Pancreas (tissue), 10 donors: ENCODE data around the gene MINDY4B. TPM values are rescaled to one million over a fixed set of nuclear protein-coding genes. Genes with fewer than 3 reads are reported as not detected.

Experiments used
- ATAC-seq, 4 donors: fragments of 200-7000 bp; cut with Tn5 transposase; one replicate each; pipeline versions ENCODE4 v1.8.0 to v1.9.1; 2020; ENCODE audit warnings: mild to moderate bottlenecking in 4 of 4, moderate library complexity in 4 of 4
- DNase-seq, 6 donors: peaks; one replicate each; pipeline ENCODE4 v3.0.0-alpha.2; 2020
- FAIRE-seq: peaks from 2 replicates; lab custom pipeline; 2012; peaks lifted over from hg19 to GRCh38; lab: Jason Lieb, UNC
- H3K27ac ChIP-seq, 4 donors: fragments of 200-600 bp; sonication (generic); 1 replicate in 3 of 4; 2 replicates in 1 of 4; pipeline versions ENCODE4 v1.5.0 to v1.8.0; 2020
- H3K27me3 ChIP-seq, 4 donors: fragments of 200-600 bp; one replicate each; pipeline ENCODE4 v1.8.0; 2021
- H3K36me3 ChIP-seq, 3 donors: fragments of 200-600 bp; sonication (generic) in 1 of 3; one replicate each; pipeline versions ENCODE4 v1.5.0 to v1.8.0; 2020 to 2021
- H3K4me1 ChIP-seq, 3 donors: fragments of 200-600 bp; one replicate each; pipeline ENCODE4 v1.8.0; 2021
- H3K4me3 ChIP-seq, 4 donors: fragments of 200-600 bp; sonication (generic) in 2 of 4; one replicate each; pipeline versions ENCODE4 v1.5.0 to v1.8.0; 2020 to 2021
- H3K9me3 ChIP-seq, 4 donors: fragments of 200-600 bp; one replicate each; pipeline ENCODE4 v1.8.0; 2021
- WGBS, 2 donors: extraction: QIAGEN DNeasy Blood & Tissue Kit; methylation state at CpG; one replicate each; pipeline ENCODE4 v1.1.7; 2013; 5-methylcytosine and 5-hydroxymethylcytosine counted together
- intact Hi-C, 3 donors: fragments of 100-400 bp; cut with DNase I; formaldehyde crosslinking; loops; one replicate each; pipeline versions ENCODE4 v1.11.1 to v1.14.2; 2022
- polyA plus RNA-seq, 2 donors: library from polyadenylated mRNA; stranded (reverse); fragments of 200-250 nt; gene quantifications; one replicate each; pipeline ENCODE4 v1.2.3, GENCODE V29; 2013
- total RNA-seq, 6 donors: library from RNA; stranded (reverse); fragmentation: NEBNext Ultra II Directional in 4 of 6; extraction: Animal tissue kit (Norgen Biotek cat#: 25700) in 4 of 6; gene quantifications; one replicate each; pipeline versions ENCODE4 v1.2.1 to v1.2.4, GENCODE V29; 2021 to 2023
- TF ChIP-seq, protein P1 (sequence below), 4 donors: fragments of 200-600 bp; sonication (generic) in 3 of 4; IDR thresholded peaks; one replicate each; pipeline versions ENCODE4 v1.5.0 to v1.8.0; 2021; ENCODE audit warnings: antibody characterized with exemption in 4 of 4
- donor health status: healthy with polysubstance abuse.
- donor health status: DM: no; HTN: no; CAD: no; lungs with moderate emphysema.
- donor health status: DM: no; HTN: no; CAD: no.
- donor health status: control.
- donor health status: control.
- donor health status: Bipolar disorder and iron deficiency.
- donor health status: DM: yes; HTN: yes; CAD: no.
- donor health status: DM: no; HTN: no; CAD: no.
- donor health status: DM: no; HTN: no; CAD: no.
- donor health status: DM: yes; HTN: yes; CAD: no.

Gene MINDY4B
- total and polyA plus RNA-seq, 8 donors, result not detected

- no peak for DNase-seq
- WGBS, 2 donors, result 60 to 68% methylated on average over 6 of the region's 6 CpGs
These were observed 79.9 kb downstream of the MINDY4B start for GRCh38 chr3:150825192-150825915.

DNA sequence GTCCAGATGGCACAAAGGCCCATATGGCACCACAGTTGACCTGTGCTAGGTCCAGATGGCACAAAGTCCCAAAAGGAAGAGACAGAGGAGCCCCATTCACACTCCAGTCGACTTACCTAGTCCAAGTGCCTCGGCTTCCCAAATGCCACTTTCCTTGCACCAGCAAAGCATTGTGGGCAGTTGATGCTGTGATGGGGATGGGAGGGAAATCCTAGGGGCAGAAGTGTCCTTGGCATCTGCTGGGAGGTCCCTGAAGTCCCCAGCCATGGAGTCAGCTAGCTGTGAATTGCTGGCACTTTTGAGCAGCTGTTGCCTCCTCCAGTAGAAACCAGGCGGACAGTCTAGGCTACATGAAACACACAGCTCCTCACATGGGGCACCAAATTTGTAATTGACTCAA is 82.0 kb downstream of the MINDY4B start:
- Histone ChIP-seq H3K27me3 (no peaks in the 10 kb centered on the region), H3K4me1 (no peaks in the 10 kb centered on the region), H3K36me3 (no peaks in the 10 kb centered on the region), H3K4me3 (no peak overlapping the region), H3K9me3 (no peaks in the 10 kb centered on the region), H3K27ac (no peak overlapping the region)
- intact Hi-C loops, result no loop called here
- FAIRE-seq, result no peak
- WGBS, 2 donors, result 83 to 91% methylated on average over 3 of the region's 3 CpGs
- TF ChIP-seq, protein P1, sequence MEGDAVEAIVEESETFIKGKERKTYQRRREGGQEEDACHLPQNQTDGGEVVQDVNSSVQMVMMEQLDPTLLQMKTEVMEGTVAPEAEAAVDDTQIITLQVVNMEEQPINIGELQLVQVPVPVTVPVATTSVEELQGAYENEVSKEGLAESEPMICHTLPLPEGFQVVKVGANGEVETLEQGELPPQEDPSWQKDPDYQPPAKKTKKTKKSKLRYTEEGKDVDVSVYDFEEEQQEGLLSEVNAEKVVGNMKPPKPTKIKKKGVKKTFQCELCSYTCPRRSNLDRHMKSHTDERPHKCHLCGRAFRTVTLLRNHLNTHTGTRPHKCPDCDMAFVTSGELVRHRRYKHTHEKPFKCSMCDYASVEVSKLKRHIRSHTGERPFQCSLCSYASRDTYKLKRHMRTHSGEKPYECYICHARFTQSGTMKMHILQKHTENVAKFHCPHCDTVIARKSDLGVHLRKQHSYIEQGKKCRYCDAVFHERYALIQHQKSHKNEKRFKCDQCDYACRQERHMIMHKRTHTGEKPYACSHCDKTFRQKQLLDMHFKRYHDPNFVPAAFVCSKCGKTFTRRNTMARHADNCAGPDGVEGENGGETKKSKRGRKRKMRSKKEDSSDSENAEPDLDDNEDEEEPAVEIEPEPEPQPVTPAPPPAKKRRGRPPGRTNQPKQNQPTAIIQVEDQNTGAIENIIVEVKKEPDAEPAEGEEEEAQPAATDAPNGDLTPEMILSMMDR (IDR thresholded peaks at IDR 0.05), result no peak
- ATAC-seq, result no peak
- no peak for DNase-seq

More at GRCh38 chr3:150825192-150825915, 79.9 kb downstream of the MINDY4B start:
- TF ChIP-seq, protein P1 (IDR thresholded peaks at IDR 0.05), result no peak
- no peaks in the 10 kb centered on the region for H3K9me3 ChIP-seq
- no peak overlapping the region for H3K27ac ChIP-seq
- intact Hi-C loops, result no loop called here
- H3K4me3 ChIP-seq, result no peak overlapping the region
- H3K27me3 ChIP-seq, result no peaks in the 10 kb centered on the region
- no peaks in the 10 kb centered on the region for H3K36me3 ChIP-seq
- ATAC-seq (no peak), FAIRE-seq (no peak)
- no peaks in the 10 kb centered on the region for H3K4me1 ChIP-seq

DNA sequence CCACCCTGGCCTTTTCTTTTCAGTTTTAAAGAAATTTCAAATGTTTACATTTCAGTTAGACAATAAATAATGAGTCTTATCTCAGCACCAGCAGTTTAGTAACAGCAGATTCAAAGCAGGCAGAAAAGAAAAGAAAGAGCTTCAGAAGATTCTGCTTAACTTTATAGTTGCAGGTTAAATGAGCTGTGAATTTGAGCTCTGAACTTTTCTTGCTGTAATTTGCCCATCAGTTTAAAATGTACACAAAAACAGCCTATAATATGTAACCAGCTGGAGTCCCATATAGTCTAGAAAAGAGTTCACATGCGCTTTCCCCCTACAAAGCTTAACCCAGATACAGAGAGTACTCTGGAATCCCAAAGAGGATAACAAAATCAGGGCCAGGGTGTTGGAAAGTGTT is 82.6 kb downstream of the MINDY4B start:
- no peak for DNase-seq
- no peak overlapping the region for H3K4me3 ChIP-seq
- H3K9me3 ChIP-seq, result no peaks in the 10 kb centered on the region
- H3K36me3 ChIP-seq, result no peaks in the 10 kb centered on the region
- intact Hi-C loops, result no loop called here
- no peaks in the 10 kb centered on the region for H3K27me3 ChIP-seq
- no peak overlapping the region for H3K27ac ChIP-seq
- no peak for FAIRE-seq
- TF ChIP-seq, protein P1 (IDR thresholded peaks at IDR 0.05), result no peak
- 97 to 99% methylated on average over 1 of the region's 1 CpG for WGBS, 2 donors
- no peaks in the 10 kb centered on the region for H3K4me1 ChIP-seq
- ATAC-seq, result no peak

Other genes starting within 250 kb of the MINDY4B start
- under 1 TPM in 1 of 6 donors, not detected in 5; 0.09 TPM for gene ERICH6, start 201.5 kb downstream of the MINDY4B start, total RNA-seq
- gene ERICH6, start 201.5 kb downstream of the MINDY4B start, polyA plus RNA-seq, result not detected
- 10 to 100 TPM in 5 of 6 donors, 1 to 10 TPM in 1; 9.7 to 14.9 (median 14.6) TPM for gene SIAH2, start 142.3 kb downstream of the MINDY4B start, total RNA-seq
- gene SIAH2, start 142.3 kb downstream of the MINDY4B start, polyA plus RNA-seq, result 1 to 10 TPM; 5.5 to 7.1 TPM
- gene CLRN1, start 67.3 kb upstream of the MINDY4B start, total RNA-seq, result not detected
- gene CLRN1, start 67.3 kb upstream of the MINDY4B start, polyA plus RNA-seq, result not detected
- under 1 TPM; 0.28 to 0.88 (median 0.60) TPM for gene MED12L, start 180.2 kb upstream of the MINDY4B start, total RNA-seq
- under 1 TPM; 0.08 to 0.16 TPM for gene MED12L, start 180.2 kb upstream of the MINDY4B start, polyA plus RNA-seq